Lung (tissue), 12 donors: Measurements from ENCODE around the gene BCKDHB. TPM values are rescaled to one million over a fixed set of nuclear protein-coding genes. Genes with fewer than 3 reads are reported as not detected.

ENCODE experiments used
- ATAC-seq: fragments of 200-7000 bp; cut with Tn5 transposase; one replicate; pipeline ENCODE4 v1.9.1; 2020; ENCODE audit warnings: moderate number of reproducible peaks; ENCODE audit not compliant: insufficient read depth, low FRiP score
- DNase-seq, 3 donors: peaks; one replicate each; pipeline ENCODE4 v3.0.0-alpha.2; 2013 to 2017
- H3K27ac ChIP-seq, 2 donors: one replicate each; pipeline ENCODE4 v1.5.1; 2013; ENCODE audit warnings: mild to moderate bottlenecking in 2 of 2, moderate library complexity in 2 of 2, control low read depth in 1 of 2, inconsistent platforms in 1 of 2, low read depth in 1 of 2, low read length in 1 of 2
- H3K27me3 ChIP-seq, 3 donors: one replicate each; pipeline ENCODE4 v1.5.1; 2013; ENCODE audit warnings: low read length in 2 of 3; ENCODE audit not compliant: control insufficient read depth in 3 of 3, insufficient read depth in 3 of 3
- H3K36me3 ChIP-seq, 4 donors: one replicate each; pipeline ENCODE4 v1.5.1; 2013; ENCODE audit warnings: low read length in 4 of 4, mild to moderate bottlenecking in 1 of 4, moderate library complexity in 1 of 4; ENCODE audit not compliant: control insufficient read depth in 4 of 4, insufficient read depth in 4 of 4
- H3K4me1 ChIP-seq, 5 donors: one replicate each; pipeline ENCODE4 v1.5.1; 2013; ENCODE audit warnings: low read length in 5 of 5, mild to moderate bottlenecking in 2 of 5, moderate library complexity in 1 of 5; ENCODE audit not compliant: control insufficient read depth in 5 of 5, insufficient read depth in 5 of 5
- H3K4me3 ChIP-seq: one replicate; pipeline ENCODE4 v1.5.1; 2013; ENCODE audit warnings: mild to moderate bottlenecking, control low read depth, moderate library complexity
- H3K9ac ChIP-seq, 2 donors: one replicate each; pipeline ENCODE4 v1.5.1; 2013; ENCODE audit warnings: low read length in 2 of 2, control low read depth in 1 of 2; ENCODE audit not compliant: insufficient read depth in 1 of 2
- H3K9me3 ChIP-seq, 4 donors: one replicate each; pipeline ENCODE4 v1.5.1; 2013; ENCODE audit warnings: low read length in 3 of 4, mild to moderate bottlenecking in 1 of 4, moderate library complexity in 1 of 4; ENCODE audit not compliant: control insufficient read depth in 4 of 4, insufficient read depth in 3 of 4
- CTCF ChIP-seq: IDR thresholded peaks from 2 replicates; pipeline ENCODE4 v1.5.1; 2012; ENCODE audit warnings: mild to moderate bottlenecking; ENCODE audit errors: control extremely low read depth, extremely low read depth
- WGBS, 2 donors: extraction: QIAGEN DNeasy Blood & Tissue Kit; methylation state at CpG; one replicate each; pipeline ENCODE4 v1.1.7; 2013; 5-methylcytosine and 5-hydroxymethylcytosine counted together
- polyA plus RNA-seq, 2 donors: library from polyadenylated mRNA; stranded (reverse); fragments of 200-250 nt; gene quantifications; one replicate each; pipeline ENCODE4 v1.2.1, GENCODE V29; 2013
- total RNA-seq, 2 donors: library from RNA; depleted of rRNA in 1 of 2; stranded (reverse); fragments of >200 nt in 1 of 2; gene quantifications; one replicate each; pipeline ENCODE4 v1.2.1, GENCODE V29; 2014 to 2021
- donor health status: control.
- donor health status: control.
- donor health status: Bipolar disorder and iron deficiency.
- donor health status: healthy.
- donor health status: DM: yes; HTN: yes; CAD: no.

The BCKDHB gene
- total and polyA plus RNA-seq, 4 donors, result 6.9 to 27.7 (median 15.7) TPM

- H3K27ac ChIP-seq, result no peak overlapping the region
- no peaks in the 10 kb centered on the region for H3K27me3 ChIP-seq
- H3K9ac ChIP-seq, result no peak overlapping the region
- H3K9me3 ChIP-seq, result peaks cover 0 to 4% (median 0%) of the 10 kb centered on the region in 4 donors
- DNase-seq (no peak), ATAC-seq (no peak)
- no peak for TF ChIP-seq CTCF
- H3K4me3 ChIP-seq, result no peak overlapping the region
- no peaks in the 10 kb centered on the region for H3K36me3 ChIP-seq
- WGBS, 2 donors, result 97 to 98% methylated on average over 13 of the region's 13 CpGs
- no peaks in the 10 kb centered on the region for H3K4me1 ChIP-seq
Measured at GRCh38 chr6:80314531-80314930, 208.1 kb downstream of the BCKDHB start.

GRCh38 chr6:80316686-80317231, 210.3 kb downstream of the BCKDHB start:
- Histone ChIP-seq H3K4me3 (no peak overlapping the region), H3K4me1 (peaks cover 0 to 2% (median 0%) of the 10 kb centered on the region in 5 donors), H3K36me3 (no peaks in the 10 kb centered on the region), H3K27me3 (no peaks in the 10 kb centered on the region), H3K27ac (no peak overlapping the region), H3K9ac (no peak overlapping the region), H3K9me3 (no peaks in the 10 kb centered on the region)
- DNase-seq (no peak), ATAC-seq (no peak)
- no peak for TF ChIP-seq CTCF
- WGBS, 2 donors, result 84 to 95% methylated on average over 4 of the region's 4 CpGs

DNA sequence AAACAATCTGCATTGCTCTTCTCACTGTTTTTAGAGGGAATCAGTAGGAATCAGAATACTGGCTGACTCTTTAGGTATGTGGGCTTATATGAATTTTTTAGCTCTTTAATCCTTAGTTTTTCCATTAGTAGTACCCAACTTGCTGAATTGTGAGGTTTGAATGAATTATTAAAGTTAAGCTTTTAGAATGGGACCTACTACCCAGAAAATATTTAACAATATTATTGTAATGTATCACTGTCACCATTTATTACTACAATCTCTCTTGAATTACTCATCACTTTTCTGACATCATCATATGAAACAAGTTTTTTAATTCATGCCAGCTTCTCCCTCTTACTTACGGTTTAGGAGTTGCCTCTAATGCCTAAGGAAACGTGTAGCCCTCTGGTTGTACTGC, 212.7 kb downstream of the BCKDHB start:
- Histone ChIP-seq H3K36me3 (no peaks in the 10 kb centered on the region), H3K9me3 (no peaks in the 10 kb centered on the region), H3K4me3 (no peak overlapping the region), H3K9ac (no peak overlapping the region), H3K4me1 (peaks cover 0 to 2% (median 0%) of the 10 kb centered on the region in 5 donors), H3K27ac (no peak overlapping the region), H3K27me3 (no peaks in the 10 kb centered on the region)
- ATAC-seq, result no peak
- no peak for DNase-seq
- TF ChIP-seq CTCF, result no peak
- 90 to 92% methylated on average over 2 of the region's 2 CpGs for WGBS, 2 donors

DNA sequence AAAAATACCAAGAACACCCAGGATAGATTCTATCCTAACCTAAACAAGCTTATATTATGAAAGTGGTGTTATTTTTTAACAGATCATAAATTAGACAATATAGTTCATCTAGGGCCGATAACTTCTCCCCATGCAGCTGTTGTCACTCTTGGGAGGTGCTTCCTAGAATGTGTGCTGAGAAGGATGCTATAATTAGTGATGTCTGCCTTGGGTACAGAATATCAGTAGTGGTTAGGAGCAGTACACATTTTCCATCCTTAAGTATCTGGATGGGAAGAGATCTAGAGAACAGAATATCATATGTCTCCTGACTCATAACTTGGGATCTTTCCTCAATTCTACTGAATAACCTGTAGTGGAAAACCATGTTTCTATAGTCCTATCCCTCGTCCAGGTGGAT, 214.5 kb downstream of the BCKDHB start:
- H3K27ac ChIP-seq, result no peak overlapping the region
- no peak for DNase-seq
- peaks cover 0 to 2% (median 0%) of the 10 kb centered on the region in 5 donors for H3K4me1 ChIP-seq
- WGBS, 2 donors, result 88 to 91% methylated on average over 2 of the region's 2 CpGs
- no peaks in the 10 kb centered on the region for H3K27me3 ChIP-seq
- H3K9ac ChIP-seq, result no peak overlapping the region
- H3K36me3 ChIP-seq, result no peaks in the 10 kb centered on the region
- ATAC-seq, result no peak
- TF ChIP-seq CTCF, result no peak
- no peaks in the 10 kb centered on the region for H3K9me3 ChIP-seq
- no peak overlapping the region for H3K4me3 ChIP-seq
